ENCODE measurements around the gene DRG2.

The DRG2 gene

GRCh38 chr17:18143044-18143936, 55.5 kb downstream of the DRG2 start:
- DNase-seq (ENCODE audit: low spot score), result no peak

DNA sequence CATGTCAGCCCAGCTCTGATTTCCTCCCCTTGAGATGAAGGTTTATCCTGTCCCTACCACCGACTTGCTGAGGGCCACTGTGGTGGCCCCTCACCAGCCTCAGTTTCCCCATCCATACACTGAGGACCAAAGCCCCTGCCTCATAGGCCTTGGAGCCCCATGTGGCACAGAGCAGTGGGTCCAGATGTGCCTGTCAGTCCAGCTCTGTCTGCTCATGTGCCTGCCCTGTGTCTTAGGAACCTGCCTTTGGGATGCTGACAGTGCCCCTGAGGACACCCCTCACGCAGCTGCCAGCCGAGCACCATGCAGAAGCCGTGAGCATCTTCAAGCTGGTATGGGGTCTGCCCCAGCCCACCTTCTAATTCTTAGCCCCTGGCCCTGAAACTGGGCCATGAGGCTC, 56.5 kb downstream of the DRG2 start:
- no peak for DNase-seq (ENCODE audit: low spot score)

- DNase-seq (ENCODE audit: low spot score), result no peak
Measured at GRCh38 chr17:18144855-18145254, 57.1 kb downstream of the DRG2 start.

DNA sequence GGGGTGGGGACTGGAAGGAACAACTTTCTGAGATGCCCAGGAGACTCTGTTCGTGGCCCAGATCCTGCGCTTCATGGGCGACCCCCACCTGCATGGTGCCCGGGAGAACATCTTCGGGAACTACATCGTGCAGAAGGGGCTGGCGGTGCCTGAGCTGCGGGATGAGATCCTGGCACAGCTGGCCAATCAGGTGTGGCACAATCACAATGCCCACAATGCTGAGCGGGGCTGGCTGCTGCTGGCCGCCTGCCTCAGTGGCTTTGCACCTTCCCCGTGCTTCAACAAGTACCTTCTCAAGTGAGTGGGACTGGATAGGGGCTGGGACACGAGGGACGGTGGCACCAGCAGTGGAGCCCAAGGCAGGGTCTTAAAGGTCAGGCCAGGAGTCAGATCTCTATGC, 58.1 kb downstream of the DRG2 start:
- DNase-seq (ENCODE audit: low spot score), result no peak

DNA sequence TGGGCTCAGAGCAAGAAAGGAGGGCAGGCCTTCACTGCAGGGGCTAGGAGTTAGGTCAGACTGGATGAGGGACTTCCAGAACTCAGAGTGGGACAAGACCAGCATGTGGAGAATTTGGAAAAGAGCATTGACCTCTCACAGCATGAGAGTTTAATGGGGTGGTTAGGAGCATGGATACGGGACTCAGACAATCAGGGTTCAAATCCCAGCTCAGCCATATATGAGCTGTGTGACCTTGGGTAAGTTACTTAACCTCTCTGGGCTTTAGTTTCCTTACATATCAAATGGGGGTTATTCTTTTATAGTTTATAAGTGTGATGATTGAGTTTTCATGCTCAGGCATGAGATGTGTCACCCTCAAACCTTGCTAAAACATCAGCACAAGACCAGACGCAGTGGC, 58.5 kb downstream of the DRG2 start:
- DNase-seq (ENCODE audit: low spot score), result no peak

GRCh38 chr17:18146980-18147379, 59.2 kb downstream of the DRG2 start:
- DNase-seq (ENCODE audit: low spot score), result no peak

- no peak for DNase-seq (ENCODE audit: low spot score)
Measured at GRCh38 chr17:18148586-18148985, 60.8 kb downstream of the DRG2 start.

GRCh38 chr17:18151290-18151689, 63.5 kb downstream of the DRG2 start:
- no peak for DNase-seq (ENCODE audit: low spot score)

DNA sequence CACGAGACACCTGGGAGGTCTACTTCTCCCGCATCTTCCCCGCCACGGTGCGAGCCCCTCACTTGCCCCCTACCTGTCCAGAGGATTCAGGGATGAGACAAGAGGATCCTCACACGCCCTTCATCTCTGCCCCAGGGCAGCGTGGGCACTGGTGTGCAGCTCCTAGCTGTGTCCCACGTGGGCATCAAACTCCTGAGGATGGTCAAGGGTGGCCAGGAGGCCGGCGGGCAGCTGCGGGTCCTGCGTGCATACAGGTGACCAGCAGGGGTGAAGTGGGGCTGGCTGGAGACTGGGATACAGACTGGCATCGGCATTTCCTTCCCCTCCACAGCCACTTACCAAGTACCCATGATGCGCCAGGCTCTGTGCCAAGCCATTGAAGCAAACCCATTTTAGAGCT, 67.4 kb downstream of the DRG2 start:
- no peak for DNase-seq (ENCODE audit: low spot score)

- DNase-seq (ENCODE audit: low spot score), result no peak
Measured at GRCh38 chr17:18156171-18156975, 68.6 kb downstream of the DRG2 start.

DNA sequence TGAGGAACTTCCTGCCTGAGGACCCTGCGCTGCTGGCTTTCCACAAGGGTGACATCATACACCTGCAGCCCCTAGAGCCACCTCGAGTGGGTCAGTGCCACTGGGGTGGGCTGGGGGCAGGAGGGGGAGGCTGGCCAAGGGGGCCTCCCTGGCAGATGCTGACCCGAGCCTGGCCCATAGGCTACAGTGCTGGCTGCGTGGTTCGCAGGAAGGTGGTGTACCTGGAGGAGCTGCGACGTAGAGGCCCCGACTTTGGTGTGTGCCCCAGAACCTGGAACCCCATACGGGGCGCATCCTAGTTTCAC, 69.2 kb downstream of the DRG2 start:
- DNase-seq (ENCODE audit: low spot score), result no peak

All from globus pallidus (tissue), 1 donor.